Measurements from ENCODE around the gene RPL7A. TPM values are rescaled to one million over a fixed set of nuclear protein-coding genes. Genes with fewer than 3 reads are reported as not detected.
"Not testable (repeated sequence)": the region's sequence is repeated elsewhere in the genome, so short reads cannot be mapped to it uniquely, and the experiment has no call there.

The RPL7A gene
- total RNA-seq, 2 experiments from 2014 or later: 1,729 to 2,113 TPM

GRCh38 chr9:133317551-133317950 is 30.5 kb upstream of the RPL7A start:
- CTCF ChIA-PET; H3K9me3 Mint-ChIP-seq (ENCODE audit: low read depth); H3K36me3 Mint-ChIP-seq; H3K4me1 Mint-ChIP-seq; H3K27me3 Mint-ChIP-seq; H3K27ac Mint-ChIP-seq; DNase-seq; ATAC-seq; H3K4me3 Mint-ChIP-seq: not testable (repeated sequence)

GRCh38 chr9:133320421-133320881 is 27.6 kb upstream of the RPL7A start:
- DNase-seq (no peak), ATAC-seq (no peak)
- Mint-ChIP-seq H3K9me3 (ENCODE audit: low read depth) (no peaks in the 10 kb centered on the region), H3K4me3 (no peak overlapping the region), H3K27ac (no peak overlapping the region), H3K27me3 (no peaks in the 10 kb centered on the region), H3K4me1 (no peaks in the 10 kb centered on the region), H3K36me3 (no peaks in the 10 kb centered on the region)
- CTCF ChIA-PET: interaction anchor here (1.4 kb wide), 1 partner anchor 9 kb away, joined by 3 read pairs; no protein-coding TSS in a partner anchor

GRCh38 chr9:133321411-133321935 is 26.5 kb upstream of the RPL7A start:
- no peak overlapping the region for H3K27ac Mint-ChIP-seq
- CTCF ChIA-PET: no interaction called here
- H3K36me3 Mint-ChIP-seq: no peaks in the 10 kb centered on the region
- ATAC-seq: no peak
- H3K9me3 Mint-ChIP-seq (ENCODE audit: low read depth): no peaks in the 10 kb centered on the region
- no peaks in the 10 kb centered on the region for H3K4me1 Mint-ChIP-seq
- no peak overlapping the region for H3K4me3 Mint-ChIP-seq
- no peak for DNase-seq
- no peaks in the 10 kb centered on the region for H3K27me3 Mint-ChIP-seq

- H3K4me3 Mint-ChIP-seq: no peak overlapping the region
- CTCF ChIA-PET: no interaction called here
- no peaks in the 10 kb centered on the region for H3K4me1 Mint-ChIP-seq
- DNase-seq (no peak), ATAC-seq (no peak)
- no peaks in the 10 kb centered on the region for H3K36me3 Mint-ChIP-seq
- no peaks in the 10 kb centered on the region for H3K27me3 Mint-ChIP-seq
- H3K27ac Mint-ChIP-seq: no peak overlapping the region
- H3K9me3 Mint-ChIP-seq (ENCODE audit: low read depth): no peaks in the 10 kb centered on the region
Observed at GRCh38 chr9:133322701-133323100, 25.3 kb upstream of the RPL7A start.

- no peaks in the 10 kb centered on the region for H3K36me3 Mint-ChIP-seq
Observed at GRCh38 chr9:133323211-133323610, 24.8 kb upstream of the RPL7A start.

GRCh38 chr9:133323991-133324703 is 23.9 kb upstream of the RPL7A start:
- Mint-ChIP-seq H3K9me3 (ENCODE audit: low read depth) (no peaks in the 10 kb centered on the region), H3K27ac (no peak overlapping the region), H3K27me3 (no peaks in the 10 kb centered on the region), H3K4me3 (no peak overlapping the region), H3K36me3 (no peaks in the 10 kb centered on the region), H3K4me1 (no peaks in the 10 kb centered on the region)
- ATAC-seq (no peak), DNase-seq (no peak)
- CTCF ChIA-PET: interaction anchor here (1.6 kb wide), 1 partner anchor 10 kb away, joined by 3 read pairs; no protein-coding TSS in a partner anchor

More at GRCh38 chr9:133323211-133323610, 24.8 kb upstream of the RPL7A start:
- Mint-ChIP-seq H3K4me3 (no peak overlapping the region), H3K9me3 (ENCODE audit: low read depth) (no peaks in the 10 kb centered on the region), H3K4me1 (no peaks in the 10 kb centered on the region), H3K27me3 (no peaks in the 10 kb centered on the region), H3K27ac (no peak overlapping the region)
- ATAC-seq (no peak), DNase-seq (no peak)
- CTCF ChIA-PET: no interaction called here

GRCh38 chr9:133327021-133327420 is 21.0 kb upstream of the RPL7A start:
- H3K4me1 Mint-ChIP-seq; CTCF ChIA-PET; H3K4me3 Mint-ChIP-seq; ATAC-seq; H3K9me3 Mint-ChIP-seq (ENCODE audit: low read depth); H3K27ac Mint-ChIP-seq; DNase-seq; H3K27me3 Mint-ChIP-seq: not testable (repeated sequence)
- H3K36me3 Mint-ChIP-seq: peaks cover 11% of the 10 kb centered on the region

GRCh38 chr9:133327834-133328484 is 20.1 kb upstream of the RPL7A start:
- Mint-ChIP-seq H3K36me3 (peaks cover 17% of the 10 kb centered on the region), H3K9me3 (ENCODE audit: low read depth) (no peaks in the 10 kb centered on the region), H3K4me3 (no peak overlapping the region), H3K4me1 (peaks cover 1% of the 10 kb centered on the region), H3K27ac (no peak overlapping the region), H3K27me3 (no peaks in the 10 kb centered on the region)
- CTCF ChIA-PET: interaction anchor here (0.6 kb wide), 1 partner anchor 27 kb away, joined by 3 read pairs; no protein-coding TSS in a partner anchor
- no peak for ATAC-seq
- DNase-seq: no peak

GRCh38 chr9:133329306-133330156 is 18.5 kb upstream of the RPL7A start:
- Mint-ChIP-seq H3K36me3 (peaks cover 22% of the 10 kb centered on the region), H3K4me1 (peaks cover 13% of the 10 kb centered on the region)
- H3K27me3 Mint-ChIP-seq; H3K27ac Mint-ChIP-seq; H3K4me3 Mint-ChIP-seq; ATAC-seq; DNase-seq; H3K9me3 Mint-ChIP-seq (ENCODE audit: low read depth): not testable (repeated sequence)
- CTCF ChIA-PET: interaction anchor here (0.8 to 2.7 kb wide), 13 partner anchors 9 to 157 kb away, joined by 3 to 11 read pairs (median 4); partner anchors contain the start of genes SURF1 and SURF2

GRCh38 chr9:133331221-133331620 is 16.8 kb upstream of the RPL7A start:
- Mint-ChIP-seq H3K36me3 (peaks cover 27% of the 10 kb centered on the region), H3K4me3 (no peak overlapping the region), H3K27ac (no peak overlapping the region)

GRCh38 chr9:133331641-133332380 is 16.2 kb upstream of the RPL7A start:
- Mint-ChIP-seq H3K36me3 (peaks cover 28% of the 10 kb centered on the region), H3K9me3 (ENCODE audit: low read depth) (no peaks in the 10 kb centered on the region), H3K4me1 (peaks cover 32% of the 10 kb centered on the region), H3K4me3 (no peak overlapping the region), H3K27ac (no peak overlapping the region), H3K27me3 (no peaks in the 10 kb centered on the region)
- ATAC-seq (no peak), DNase-seq (no peak)
- CTCF ChIA-PET: interaction anchor here (2.4 kb wide), 1 partner anchor 145 kb away, joined by 6 read pairs; no protein-coding TSS in a partner anchor

More at GRCh38 chr9:133331221-133331620, 16.8 kb upstream of the RPL7A start:
- CTCF ChIA-PET: interaction anchor here (1.4 to 2.7 kb wide), 4 partner anchors 91 to 155 kb away, joined by 4 to 11 read pairs (median 10); no protein-coding TSS in a partner anchor
- DNase-seq (no peak), ATAC-seq (no peak)
- H3K27me3 Mint-ChIP-seq: no peaks in the 10 kb centered on the region
- no peaks in the 10 kb centered on the region for H3K9me3 Mint-ChIP-seq (ENCODE audit: low read depth)
- peaks cover 26% of the 10 kb centered on the region for H3K4me1 Mint-ChIP-seq

GRCh38 chr9:133332381-133332730 is 15.7 kb upstream of the RPL7A start:
- Mint-ChIP-seq H3K4me1 (peaks cover 34% of the 10 kb centered on the region), H3K27me3 (no peaks in the 10 kb centered on the region), H3K4me3 (no peak overlapping the region), H3K9me3 (ENCODE audit: low read depth) (no peaks in the 10 kb centered on the region), H3K36me3 (peaks cover 28% of the 10 kb centered on the region), H3K27ac (no peak overlapping the region)
- DNase-seq: no peak
- no peak for ATAC-seq
- CTCF ChIA-PET: interaction anchor here (1.2 to 2.4 kb wide), 2 partner anchors 16 to 146 kb away, joined by 3 to 6 read pairs; partner anchors contain the start of genes MED22 and RPL7A
